ENCODE measurements around the gene TMEM54. TPM values are rescaled to one million over a fixed set of nuclear protein-coding genes. Genes with fewer than 3 reads are reported as not detected.

The TMEM54 gene
- total RNA-seq, 1 donor from 2014 or later: 14.5 TPM

GRCh38 chr1:32895325-32896215, 5.6 kb downstream of the TMEM54 start:
- peak overlapping the region; percentile 20 for H3K4me3 Mint-ChIP-seq
- Histone ChIP-seq H2AFZ (replicated peaks) (no peak overlapping the region), H3K9me3 (ENCODE audit: low read depth) (no peaks in the 10 kb centered on the region), H3K27ac (no peak overlapping the region), H3K4me2 (no peak overlapping the region), H4K20me1 (ENCODE audit: low read depth) (peaks cover 19% of the 10 kb centered on the region), H3K4me3 (no peak overlapping the region), H3K27me3 (peaks cover 47% of the 10 kb centered on the region), H3K9ac (no peak overlapping the region), H3F3A (ENCODE audit: low read depth) (peaks cover 24% of the 10 kb centered on the region), H3K36me3 (no peaks in the 10 kb centered on the region), H3K4me1 (peaks cover 20% of the 10 kb centered on the region), H3K79me2 (ENCODE audit: low read depth) (no peaks in the 10 kb centered on the region)
- no peak for TF ChIP-seq EZH2 (IDR thresholded peaks at IDR 0.05)
- no peak for TF ChIP-seq CTCF (IDR thresholded peaks at IDR 0.05)
- no peak for TF ChIP-seq EZH2phosphoT487 (IDR thresholded peaks at IDR 0.05)
- H3K4me1 Mint-ChIP-seq: peaks cover 22% of the 10 kb centered on the region
- peaks cover 37% of the 10 kb centered on the region for H3K27me3 Mint-ChIP-seq (ENCODE audit: insufficient read depth, low read depth)
- H3K36me3 Mint-ChIP-seq: no peaks in the 10 kb centered on the region
- peak overlapping the region; percentile 81 for H3K27ac Mint-ChIP-seq
- H3K9me3 Mint-ChIP-seq: no peaks in the 10 kb centered on the region
- DNase-seq (ENCODE audit: low spot score): no peak

- peak overlapping the region; percentile 50 for H3K4me3 Mint-ChIP-seq
- H3K4me3 ChIP-seq: peak overlapping the region; percentile 65
- no peak overlapping the region for H3K9ac ChIP-seq
- no peaks in the 10 kb centered on the region for H3K36me3 ChIP-seq
- no peaks in the 10 kb centered on the region for H3K36me3 Mint-ChIP-seq
- H2AFZ ChIP-seq (replicated peaks): no peak overlapping the region
- no peak for TF ChIP-seq EZH2phosphoT487 (IDR thresholded peaks at IDR 0.05)
- no peak for TF ChIP-seq CTCF (IDR thresholded peaks at IDR 0.05)
- TF ChIP-seq EZH2 (IDR thresholded peaks at IDR 0.05): no peak
- peak overlapping the region; percentile 82 for H3K4me2 ChIP-seq
- H3K27ac Mint-ChIP-seq: no peak overlapping the region
- peaks cover 17% of the 10 kb centered on the region for H3F3A ChIP-seq (ENCODE audit: low read depth)
- no peaks in the 10 kb centered on the region for H3K79me2 ChIP-seq (ENCODE audit: low read depth)
- peaks cover 25% of the 10 kb centered on the region for H4K20me1 ChIP-seq (ENCODE audit: low read depth)
- no peak overlapping the region for H3K27ac ChIP-seq
- no peaks in the 10 kb centered on the region for H3K9me3 ChIP-seq (ENCODE audit: low read depth)
- peak; percentile 38 for DNase-seq (ENCODE audit: low spot score)
- peaks cover 31% of the 10 kb centered on the region for H3K27me3 Mint-ChIP-seq (ENCODE audit: insufficient read depth, low read depth)
- peaks cover 20% of the 10 kb centered on the region for H3K4me1 Mint-ChIP-seq
- no peaks in the 10 kb centered on the region for H3K9me3 Mint-ChIP-seq
- peaks cover 15% of the 10 kb centered on the region for H3K4me1 ChIP-seq
- peaks cover 44% of the 10 kb centered on the region for H3K27me3 ChIP-seq
Observed at GRCh38 chr1:32894681-32895080, 6.5 kb downstream of the TMEM54 start.

GRCh38 chr1:32894019-32894600, 7.1 kb downstream of the TMEM54 start:
- H3K36me3 Mint-ChIP-seq: no peaks in the 10 kb centered on the region
- Histone ChIP-seq H3K4me2 (peak overlapping the region; percentile 82), H3K4me3 (peak overlapping the region; percentile 65)

More at GRCh38 chr1:32894019-32894600, 7.1 kb downstream of the TMEM54 start:
- H3K4me3 Mint-ChIP-seq: peak overlapping the region; percentile 84
- peaks cover 29% of the 10 kb centered on the region for H3K27me3 Mint-ChIP-seq (ENCODE audit: insufficient read depth, low read depth)
- no peaks in the 10 kb centered on the region for H3K36me3 ChIP-seq
- peaks cover 26% of the 10 kb centered on the region for H4K20me1 ChIP-seq (ENCODE audit: low read depth)
- H3K9me3 Mint-ChIP-seq: no peaks in the 10 kb centered on the region
- H3K27me3 ChIP-seq: peaks cover 44% of the 10 kb centered on the region
- H3K9ac ChIP-seq: no peak overlapping the region
- H3K4me1 Mint-ChIP-seq: peaks cover 20% of the 10 kb centered on the region
- peak; percentile 55 for DNase-seq (ENCODE audit: low spot score)
- H3K9me3 ChIP-seq (ENCODE audit: low read depth): no peaks in the 10 kb centered on the region
- no peak overlapping the region for H3K27ac Mint-ChIP-seq
- no peak for TF ChIP-seq EZH2phosphoT487 (IDR thresholded peaks at IDR 0.05)
- TF ChIP-seq EZH2 (IDR thresholded peaks at IDR 0.05): no peak
- TF ChIP-seq CTCF (IDR thresholded peaks at IDR 0.05): no peak
- no peaks in the 10 kb centered on the region for H3K79me2 ChIP-seq (ENCODE audit: low read depth)
- peaks cover 17% of the 10 kb centered on the region for H3F3A ChIP-seq (ENCODE audit: low read depth)
- H3K27ac ChIP-seq: no peak overlapping the region
- H2AFZ ChIP-seq (replicated peaks): peak overlapping the region; percentile 81
- peaks cover 15% of the 10 kb centered on the region for H3K4me1 ChIP-seq
